Aorta (tissue), 5 donors: ENCODE measurements around the gene PLCG2. TPM values are rescaled to one million over a fixed set of nuclear protein-coding genes. Genes with fewer than 3 reads are reported as not detected.
A peak's percentile ranks its signal among the peaks of the same experiment; 100 is the strongest.

ENCODE experiments used
- ATAC-seq: fragments of 200-7000 bp; cut with Tn5 transposase; one replicate; pipeline ENCODE4 v1.9.1; 2022; ENCODE audit warnings: moderate library complexity; ENCODE audit not compliant: low FRiP score
- DNase-seq, 2 donors: peaks; one replicate each; pipeline ENCODE4 v3.0.0-alpha.2; 2020
- H3K27ac ChIP-seq, 2 donors: one replicate each; pipeline ENCODE4 v1.5.1; 2013; ENCODE audit warnings: low read length in 2 of 2, mild to moderate bottlenecking in 2 of 2, moderate library complexity in 2 of 2, control low read depth in 1 of 2, inconsistent platforms in 1 of 2, low read depth in 1 of 2
- H3K27me3 ChIP-seq, 2 donors: one replicate each; pipeline ENCODE4 v1.6.1; 2013; ENCODE audit warnings: control low read depth in 1 of 2, low read length in 1 of 2, mild to moderate bottlenecking in 1 of 2, moderate library complexity in 1 of 2; ENCODE audit not compliant: insufficient read depth in 2 of 2, control insufficient read depth in 1 of 2
- H3K36me3 ChIP-seq, 2 donors: one replicate each; pipeline ENCODE4 v1.6.1; 2013; ENCODE audit warnings: control low read depth in 1 of 2, low read length in 1 of 2, mild to moderate bottlenecking in 1 of 2; ENCODE audit not compliant: insufficient read depth in 2 of 2, control insufficient read depth in 1 of 2
- H3K4me1 ChIP-seq, 2 donors: one replicate each; pipeline ENCODE4 v1.6.1; 2013; ENCODE audit warnings: low read length in 2 of 2, control low read depth in 1 of 2, mild to moderate bottlenecking in 1 of 2, moderate library complexity in 1 of 2; ENCODE audit not compliant: insufficient read depth in 2 of 2, control insufficient read depth in 1 of 2
- H3K4me3 ChIP-seq, 2 donors: one replicate each; pipeline ENCODE4 v1.5.1; 2013; ENCODE audit warnings: low read length in 2 of 2, control low read depth in 1 of 2, mild to moderate bottlenecking in 1 of 2
- H3K9me3 ChIP-seq: one replicate; pipeline ENCODE4 v1.6.1; 2013; ENCODE audit warnings: mild to moderate bottlenecking, low read length; ENCODE audit not compliant: control insufficient read depth
- WGBS, 2 donors: extraction: QIAGEN DNeasy Blood & Tissue Kit; methylation state at CpG; one replicate each; pipeline ENCODE4 v1.1.7; 2013; 5-methylcytosine and 5-hydroxymethylcytosine counted together
- intact Hi-C, 2 donors: fragments of 100-400 bp; cut with DNase I; formaldehyde crosslinking; loops; one replicate each; pipeline versions ENCODE4 v1.14.2 to v1.15.0; 2022
- polyA plus RNA-seq, 2 donors: library from polyadenylated mRNA; stranded (reverse); fragments of 200-250 nt; gene quantifications; one replicate each; pipeline ENCODE4 v1.2.3, GENCODE V29; 2013
- total RNA-seq, 2 donors: library from RNA; stranded (reverse); fragmentation: NEBNext Ultra II Directional; extraction: Animal tissue kit (Norgen Biotek cat#: 25700); gene quantifications; one replicate each; pipeline ENCODE4 v1.2.1, GENCODE V29; 2021
- donor health status: healthy with polysubstance abuse.
- donor health status: Bipolar disorder and iron deficiency.
- donor health status: DM: no; HTN: no; CAD: no.
- donor health status: DM: no; HTN: no; CAD: no.
- donor health status: DM: yes; HTN: yes; CAD: no.

PLCG2 gene
- total and polyA plus RNA-seq, 4 donors, result 2.5 to 48.4 (median 12.1) TPM

GRCh38 chr16:81902025-81902424 lies 122.9 kb downstream of the PLCG2 start:
- no peaks in the 10 kb centered on the region for H3K4me1 ChIP-seq
- DNase-seq (no peak), ATAC-seq (no peak)
- 52 to 67% methylated on average over 9 of the region's 9 CpGs for WGBS, 2 donors
- no peaks in the 10 kb centered on the region for H3K36me3 ChIP-seq
- no peaks in the 10 kb centered on the region for H3K27me3 ChIP-seq
- peaks cover 3% of the 10 kb centered on the region for H3K9me3 ChIP-seq
- intact Hi-C loops, result no loop called here
- H3K27ac ChIP-seq, result no peak overlapping the region
- H3K4me3 ChIP-seq, result no peak overlapping the region

- no peaks in the 10 kb centered on the region for H3K36me3 ChIP-seq
These were observed 125.2 kb downstream of the PLCG2 start for GRCh38 chr16:81904320-81904719.

DNA sequence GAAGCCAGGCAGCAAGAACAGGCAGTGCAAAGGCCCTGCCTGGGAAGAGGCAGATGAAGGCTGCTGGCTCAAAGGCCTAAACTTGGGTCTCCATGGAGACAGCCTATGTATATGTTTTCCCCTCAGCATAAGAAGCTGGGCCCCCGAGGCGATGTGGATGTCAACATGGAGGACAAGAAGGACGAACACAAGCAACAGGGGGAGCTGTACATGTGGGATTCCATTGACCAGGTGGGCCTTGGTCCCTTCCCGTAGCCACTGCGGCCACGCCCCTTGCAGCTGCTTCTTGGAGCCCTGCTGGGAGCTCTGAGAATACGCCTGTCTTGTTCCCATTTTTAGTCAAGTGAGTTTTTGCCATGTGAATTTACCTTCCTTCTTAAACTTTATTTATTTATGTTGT lies 126.2 kb downstream of the PLCG2 start:
- Histone ChIP-seq H3K36me3 (no peaks in the 10 kb centered on the region), H3K4me3 (no peak overlapping the region), H3K27ac (no peak overlapping the region), H3K9me3 (peaks cover 3% of the 10 kb centered on the region), H3K27me3 (no peaks in the 10 kb centered on the region), H3K4me1 (no peaks in the 10 kb centered on the region)
- intact Hi-C loops, result no loop called here
- peak in 1 of 2 donors; percentile 50 for DNase-seq
- 80 to 84% methylated on average over 7 of the region's 7 CpGs for WGBS, 2 donors
- no peak for ATAC-seq

More at GRCh38 chr16:81904320-81904719, 125.2 kb downstream of the PLCG2 start:
- DNase-seq, result peak in 1 of 2 donors; percentile 33
- peaks cover 3% of the 10 kb centered on the region for H3K9me3 ChIP-seq
- ATAC-seq, result no peak
- H3K27me3 ChIP-seq, result no peaks in the 10 kb centered on the region
- no peak overlapping the region for H3K4me3 ChIP-seq
- 94 to 95% methylated on average over 8 of the region's 8 CpGs for WGBS, 2 donors
- intact Hi-C loops, result no loop called here
- H3K4me1 ChIP-seq, result no peaks in the 10 kb centered on the region
- no peak overlapping the region for H3K27ac ChIP-seq

DNA sequence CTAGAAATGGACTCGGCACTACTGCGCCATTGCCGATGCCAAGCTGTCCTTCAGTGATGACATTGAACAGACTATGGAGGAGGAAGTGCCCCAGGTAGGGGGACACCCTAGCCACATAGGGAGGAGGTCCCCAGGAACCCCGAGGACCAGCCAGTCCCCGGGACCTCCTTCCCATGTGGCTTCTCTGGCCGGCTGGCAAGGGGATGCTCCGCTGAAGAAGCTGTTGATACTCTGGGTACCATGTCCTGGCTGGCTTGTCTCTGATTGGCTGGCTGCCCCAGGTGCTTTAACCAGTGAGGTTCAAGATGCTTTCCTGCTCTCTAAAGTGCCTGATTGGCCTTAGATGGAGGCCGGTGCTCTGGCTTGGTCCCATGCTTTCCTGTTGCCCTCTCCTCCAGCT lies 128.6 kb downstream of the PLCG2 start:
- intact Hi-C loops, result no loop called here
- DNase-seq (peak in 1 of 2 donors; percentile 63), ATAC-seq (no peak)
- Histone ChIP-seq H3K9me3 (peaks cover 1% of the 10 kb centered on the region), H3K4me1 (no peaks in the 10 kb centered on the region), H3K36me3 (no peaks in the 10 kb centered on the region), H3K4me3 (no peak overlapping the region), H3K27me3 (no peaks in the 10 kb centered on the region), H3K27ac (no peak overlapping the region)
- WGBS, 2 donors, result 73 to 79% methylated on average over 8 of the region's 8 CpGs

GRCh38 chr16:81908466-81909262 lies 129.6 kb downstream of the PLCG2 start:
- Histone ChIP-seq H3K36me3 (no peaks in the 10 kb centered on the region), H3K9me3 (no peaks in the 10 kb centered on the region), H3K4me1 (no peaks in the 10 kb centered on the region), H3K27ac (no peak overlapping the region), H3K4me3 (no peak overlapping the region), H3K27me3 (no peaks in the 10 kb centered on the region)
- no peak for ATAC-seq
- intact Hi-C loops, result no loop called here
- DNase-seq, result no peak
- 91 to 92% methylated on average over 16 of the region's 16 CpGs for WGBS, 2 donors

GRCh38 chr16:81910366-81910885 lies 131.3 kb downstream of the PLCG2 start:
- Histone ChIP-seq H3K4me1 (no peaks in the 10 kb centered on the region), H3K9me3 (no peaks in the 10 kb centered on the region), H3K27me3 (no peaks in the 10 kb centered on the region), H3K4me3 (no peak overlapping the region), H3K36me3 (no peaks in the 10 kb centered on the region), H3K27ac (no peak overlapping the region)
- DNase-seq (no peak), ATAC-seq (no peak)
- 94 to 95% methylated on average over 28 of the region's 28 CpGs for WGBS, 2 donors
- intact Hi-C loops, result no loop called here

DNA sequence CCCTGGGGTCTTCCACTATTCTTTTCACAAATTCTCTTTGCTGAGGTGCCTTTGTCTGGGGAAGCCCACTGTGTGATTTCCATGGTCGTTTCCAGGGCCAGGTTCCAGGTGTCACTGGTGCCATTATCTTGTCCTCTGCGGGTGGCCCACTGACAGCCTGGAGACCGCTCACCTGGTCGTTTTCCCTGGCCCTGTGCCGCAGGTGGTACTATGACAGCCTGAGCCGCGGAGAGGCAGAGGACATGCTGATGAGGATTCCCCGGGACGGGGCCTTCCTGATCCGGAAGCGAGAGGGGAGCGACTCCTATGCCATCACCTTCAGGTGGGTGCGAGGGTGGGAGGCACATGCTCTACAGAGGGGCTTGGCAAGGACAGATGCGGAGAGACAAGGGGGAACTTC lies 133.3 kb downstream of the PLCG2 start:
- DNase-seq (no peak), ATAC-seq (peak; percentile 44)
- WGBS, 2 donors, result 89 to 90% methylated on average over 14 of the region's 14 CpGs
- no peaks in the 10 kb centered on the region for H3K36me3 ChIP-seq
- intact Hi-C loops, result no loop called here
- H3K27ac ChIP-seq, result no peak overlapping the region
- no peaks in the 10 kb centered on the region for H3K27me3 ChIP-seq
- H3K4me1 ChIP-seq, result no peaks in the 10 kb centered on the region
- no peaks in the 10 kb centered on the region for H3K9me3 ChIP-seq
- H3K4me3 ChIP-seq, result no peak overlapping the region

GRCh38 chr16:81913222-81913621 lies 134.1 kb downstream of the PLCG2 start:
- ATAC-seq, result no peak
- H3K27me3 ChIP-seq, result no peaks in the 10 kb centered on the region
- no peak for DNase-seq
- no peak overlapping the region for H3K27ac ChIP-seq
- H3K4me1 ChIP-seq, result no peaks in the 10 kb centered on the region
- intact Hi-C loops, result no loop called here
- no peaks in the 10 kb centered on the region for H3K9me3 ChIP-seq
- WGBS, 2 donors, result 79 to 80% methylated on average over 5 of the region's 5 CpGs
- no peaks in the 10 kb centered on the region for H3K36me3 ChIP-seq
- no peak overlapping the region for H3K4me3 ChIP-seq

DNA sequence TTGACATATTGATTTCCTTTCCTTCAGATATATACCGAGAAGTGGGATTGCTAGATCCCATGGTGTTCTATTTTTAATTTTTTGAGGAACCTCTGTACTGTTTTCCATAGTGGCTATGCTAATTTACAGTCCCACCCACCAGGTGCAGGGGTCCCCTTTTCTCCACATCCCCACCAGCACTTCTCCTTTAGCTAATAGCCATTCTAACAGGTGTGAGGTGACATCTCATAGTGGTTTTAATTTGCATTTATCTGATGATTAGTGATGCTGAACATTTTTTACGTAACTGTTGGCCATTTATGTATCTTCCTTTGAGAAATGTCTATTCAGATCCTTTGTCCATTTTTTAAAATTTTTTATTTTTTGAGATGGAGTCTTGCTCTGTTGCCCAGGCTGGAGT lies 138.3 kb downstream of the PLCG2 start:
- WGBS, 2 donors, result 90 to 97% methylated on average over 2 of the region's 2 CpGs
- peaks cover 2% of the 10 kb centered on the region for H3K9me3 ChIP-seq
- no peak for ATAC-seq
- no peaks in the 10 kb centered on the region for H3K27me3 ChIP-seq
- DNase-seq, result no peak
- H3K36me3 ChIP-seq, result no peaks in the 10 kb centered on the region
- H3K27ac ChIP-seq, result no peak overlapping the region
- no peak overlapping the region for H3K4me3 ChIP-seq
- intact Hi-C loops, result no loop called here
- no peaks in the 10 kb centered on the region for H3K4me1 ChIP-seq
